ENCODE results near the gene FAM184A.
"Not testable (repeated sequence)": the region's sequence is repeated elsewhere in the genome, so short reads cannot be mapped to it uniquely, and the experiment has no call there.

FAM184A gene

DNA sequence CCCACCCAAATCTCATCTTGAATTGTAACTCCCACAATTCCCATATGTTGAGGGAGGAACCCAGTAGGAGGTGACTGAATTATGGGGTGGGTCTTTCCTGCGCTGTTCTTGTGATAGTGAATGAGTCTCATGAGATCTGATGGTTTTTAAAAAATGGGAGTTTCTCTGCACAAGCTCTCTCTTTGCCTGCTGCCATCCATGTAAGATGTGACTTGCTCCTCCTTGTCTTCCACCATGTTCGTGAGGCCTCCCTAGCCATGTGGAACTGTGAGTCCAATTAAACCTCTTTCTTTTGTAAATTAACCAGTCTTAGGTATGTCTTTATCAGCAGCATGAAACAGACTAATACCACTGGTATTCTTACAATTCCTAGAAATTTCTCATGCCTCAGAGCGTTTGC is 69.2 kb downstream of the FAM184A start:
- not testable (repeated sequence) for DNase-seq

DNA sequence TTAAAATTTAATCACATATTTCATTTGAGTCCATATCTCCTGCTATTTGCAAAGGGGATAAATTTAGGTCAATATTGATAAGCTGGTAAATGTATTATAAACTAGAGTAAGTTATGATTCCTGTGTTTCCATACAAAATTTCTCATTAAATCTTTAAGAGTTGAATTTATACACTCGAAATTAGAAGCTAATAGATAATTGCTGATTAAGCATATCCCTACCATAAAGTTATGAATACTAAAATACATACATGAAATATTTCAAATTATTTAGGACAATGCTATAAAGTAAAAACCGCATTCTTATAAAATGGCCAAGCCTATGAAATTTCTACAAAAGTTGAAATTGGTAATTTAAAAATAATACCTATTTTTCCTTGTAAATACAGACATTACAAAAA is 71.5 kb downstream of the FAM184A start:
- no peak for DNase-seq

DNA sequence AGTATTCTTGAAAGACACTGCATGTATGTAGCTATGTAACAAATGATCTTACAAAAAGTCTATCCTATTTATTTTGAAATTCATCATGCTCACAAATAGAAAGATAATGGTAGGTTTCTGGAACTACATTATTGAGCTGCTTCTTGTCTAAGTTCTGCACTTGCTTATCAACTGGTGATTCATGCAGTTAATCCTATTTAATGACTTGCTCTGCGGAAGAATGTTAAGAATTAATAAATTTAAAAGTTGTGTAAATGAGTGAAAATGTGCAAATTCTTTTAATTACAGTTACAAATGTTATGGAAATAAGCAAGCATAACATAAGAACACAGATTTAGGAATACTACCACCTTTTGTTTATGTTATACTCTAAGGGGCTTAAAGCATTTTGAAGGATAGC is 76.4 kb downstream of the FAM184A start:
- no peak for DNase-seq

DNA sequence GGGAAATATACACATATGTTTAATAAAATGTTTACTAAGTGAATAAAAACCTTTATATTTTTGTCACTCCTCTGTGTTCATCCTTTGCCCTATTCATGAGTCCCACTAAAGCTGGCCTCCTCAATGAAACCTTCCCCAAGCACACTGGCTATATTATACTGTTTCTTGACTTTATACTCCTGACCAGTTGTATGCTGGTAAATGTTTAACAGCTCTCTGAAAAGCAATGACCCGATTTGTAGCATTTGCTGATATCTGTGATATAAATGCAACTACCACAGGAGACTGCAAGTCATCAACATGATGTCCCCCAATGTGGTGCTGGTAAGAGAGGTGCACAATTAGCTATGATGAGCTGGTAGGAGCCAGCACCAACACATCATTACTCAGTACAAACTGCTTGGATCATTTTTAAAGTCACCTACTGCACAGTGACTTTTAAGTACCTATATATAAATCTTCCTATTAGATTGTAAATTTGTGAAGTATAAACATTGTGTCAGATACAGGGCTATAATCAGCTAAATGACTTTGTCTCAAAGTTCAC is 78.9 kb downstream of the FAM184A start:
- no peak for DNase-seq

DNA sequence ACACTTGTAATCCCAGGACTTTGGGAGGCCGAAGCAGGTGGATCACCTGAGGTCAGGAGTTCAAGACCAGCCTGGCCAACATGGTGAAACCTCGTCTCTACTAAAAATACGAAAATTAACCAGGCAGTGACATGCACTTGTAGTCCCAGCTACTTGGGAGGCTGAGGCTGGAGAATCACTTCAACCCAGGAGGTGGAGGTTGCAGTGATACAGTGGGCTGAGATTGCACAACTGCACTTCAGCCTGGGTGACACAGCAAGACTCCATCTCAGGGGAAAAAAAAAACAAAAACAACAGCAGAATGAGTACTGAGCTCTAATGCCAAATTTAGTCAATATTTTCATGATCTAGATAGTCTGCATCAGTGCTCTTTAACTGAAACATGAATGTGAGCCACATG is 81.0 kb downstream of the FAM184A start:
- DNase-seq: not testable (repeated sequence)

DNA sequence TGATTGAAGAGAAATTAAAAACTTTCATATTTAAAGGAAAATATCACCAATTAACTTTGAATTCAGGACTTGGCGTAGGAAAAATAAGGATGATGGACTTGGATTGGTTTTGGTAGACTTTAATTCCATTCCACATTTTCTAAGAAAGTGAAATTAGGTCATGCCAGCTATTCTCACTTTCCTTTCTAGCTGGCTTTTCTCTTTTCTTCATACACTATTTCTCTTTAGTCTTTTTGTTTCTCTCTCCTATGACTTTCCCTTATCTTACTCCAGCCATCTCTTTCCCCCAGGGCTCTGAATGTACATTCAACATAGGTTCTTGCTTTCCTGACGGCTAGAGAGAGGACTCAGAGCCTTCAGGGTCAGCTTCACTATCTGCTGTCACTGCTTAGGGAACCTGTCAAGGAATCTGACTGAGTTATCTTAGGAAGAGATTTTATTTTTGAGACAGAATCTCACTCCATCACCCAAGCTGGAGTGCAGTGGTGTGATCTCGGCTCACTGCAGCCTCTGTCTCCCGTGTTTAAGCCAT is 82.1 kb downstream of the FAM184A start:
- DNase-seq: no peak

DNA sequence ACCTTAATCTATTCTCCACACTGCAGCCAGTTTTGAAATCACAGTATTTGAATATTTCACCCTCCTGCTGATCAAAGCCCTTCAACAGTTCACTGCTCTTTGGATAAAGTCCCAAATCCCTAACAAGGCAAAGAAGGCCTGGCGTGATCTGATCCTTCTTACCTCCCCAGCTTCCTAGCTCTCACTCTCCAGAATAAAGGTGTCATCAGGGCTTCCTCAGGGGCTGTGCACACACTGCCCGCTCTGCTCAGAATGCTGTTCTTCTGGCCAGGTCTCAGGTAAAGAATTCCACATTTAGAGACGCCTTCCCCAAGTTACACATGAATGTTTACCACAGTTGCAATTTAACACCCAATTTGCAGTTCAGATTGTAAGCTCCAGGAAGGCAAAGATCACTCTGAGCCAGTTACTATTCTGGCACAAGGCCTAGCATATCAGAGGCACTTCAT is 84.6 kb downstream of the FAM184A start:
- DNase-seq: no peak

DNA sequence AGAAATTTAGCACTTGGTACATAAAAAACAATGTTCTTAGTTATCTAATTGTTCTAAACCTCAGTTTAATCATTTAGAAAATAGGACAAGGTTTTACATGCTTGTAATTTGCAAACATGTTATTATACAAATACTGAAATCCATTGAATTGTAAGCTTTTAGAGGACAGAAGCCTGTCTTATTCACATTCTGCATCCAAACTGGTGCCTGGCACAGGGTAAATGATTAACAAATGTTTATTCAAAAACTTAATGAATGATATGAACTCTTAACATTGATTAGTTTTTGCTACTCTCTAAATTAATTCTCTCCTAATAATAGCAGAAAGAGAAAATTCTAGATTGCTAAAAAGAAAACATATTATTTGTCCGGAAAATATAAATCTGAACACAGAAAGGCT is 85.1 kb downstream of the FAM184A start:
- no peak for DNase-seq

DNA sequence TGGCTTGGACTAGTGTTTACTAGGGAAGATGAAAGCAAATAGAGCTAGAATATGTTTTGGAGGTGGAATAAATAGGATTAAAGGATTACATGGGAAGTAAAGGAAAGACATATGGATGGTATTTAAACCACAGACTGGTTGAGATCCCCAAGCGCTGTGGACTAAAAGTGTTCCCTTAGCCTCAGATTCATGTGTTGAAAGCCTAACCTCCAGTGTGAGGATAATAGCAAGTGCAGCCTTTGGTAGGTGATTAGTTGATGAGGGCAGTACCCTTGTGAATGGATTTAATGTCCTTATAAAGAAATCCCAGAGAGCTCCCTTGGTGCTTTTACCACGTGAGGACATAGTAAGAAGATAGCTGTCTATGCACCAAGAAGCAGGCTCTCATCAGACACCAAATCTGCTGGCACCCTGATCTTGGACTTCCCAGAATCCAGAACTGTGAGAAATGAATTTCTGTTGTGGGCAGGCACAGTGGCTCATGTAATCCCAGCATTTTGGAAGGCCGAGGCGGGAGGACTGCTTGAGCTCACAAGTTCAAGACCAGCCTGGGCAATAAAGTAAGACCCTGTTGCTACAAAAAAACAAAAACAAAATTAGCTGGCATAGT is 86.2 kb downstream of the FAM184A start:
- no peak for DNase-seq

DNA sequence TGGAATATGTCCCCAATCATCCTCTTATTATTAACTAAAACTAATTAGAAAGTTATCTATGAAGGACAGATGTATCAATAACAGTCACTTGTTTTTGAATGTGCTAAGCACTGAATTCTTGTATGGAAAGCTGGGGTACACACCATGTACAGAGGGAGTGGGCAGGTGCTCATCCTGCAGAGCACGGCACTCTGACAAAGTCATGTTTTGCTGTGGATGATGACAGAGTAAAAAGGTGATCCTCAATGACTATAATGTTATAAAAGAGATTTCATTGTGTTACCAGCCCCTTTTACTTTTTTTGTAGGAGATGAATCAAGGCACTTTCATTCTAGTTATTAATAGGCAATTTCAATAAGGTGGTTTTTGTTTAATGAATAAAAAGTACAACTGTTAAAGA is 92.2 kb downstream of the FAM184A start:
- DNase-seq: no peak

DNA sequence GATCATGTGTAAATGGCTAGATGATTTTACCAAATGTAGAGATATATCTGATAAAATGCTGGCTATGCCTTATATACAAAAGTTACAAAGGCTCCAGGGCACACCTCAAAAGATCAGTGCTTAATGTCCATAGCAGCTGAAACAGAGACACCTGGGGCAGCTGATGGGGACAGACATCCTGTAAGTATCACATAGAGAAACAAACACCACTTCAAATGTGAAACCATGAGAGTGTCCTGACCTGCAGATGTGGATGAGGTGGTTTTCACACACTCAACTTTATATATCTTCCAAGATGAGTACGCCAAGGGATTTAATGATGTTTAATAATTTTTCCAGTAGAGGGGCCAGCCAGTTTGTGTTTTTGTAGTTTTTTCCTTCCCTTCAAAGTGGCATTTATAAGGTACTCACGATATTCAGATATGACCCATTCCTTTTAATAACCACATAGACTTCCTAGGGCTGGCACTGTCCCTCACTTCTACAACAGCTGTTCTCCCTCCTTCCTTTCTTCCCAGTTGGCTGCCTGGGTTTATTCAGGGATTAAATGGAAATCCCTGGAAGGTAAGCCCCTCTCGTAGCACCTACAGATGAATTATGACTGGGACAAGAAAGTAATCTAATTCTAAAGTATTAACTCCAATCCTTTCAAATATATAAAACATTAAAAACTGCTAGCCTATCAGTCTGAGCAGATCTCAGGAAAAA is 93.2 kb downstream of the FAM184A start:
- no peak for DNase-seq

DNA sequence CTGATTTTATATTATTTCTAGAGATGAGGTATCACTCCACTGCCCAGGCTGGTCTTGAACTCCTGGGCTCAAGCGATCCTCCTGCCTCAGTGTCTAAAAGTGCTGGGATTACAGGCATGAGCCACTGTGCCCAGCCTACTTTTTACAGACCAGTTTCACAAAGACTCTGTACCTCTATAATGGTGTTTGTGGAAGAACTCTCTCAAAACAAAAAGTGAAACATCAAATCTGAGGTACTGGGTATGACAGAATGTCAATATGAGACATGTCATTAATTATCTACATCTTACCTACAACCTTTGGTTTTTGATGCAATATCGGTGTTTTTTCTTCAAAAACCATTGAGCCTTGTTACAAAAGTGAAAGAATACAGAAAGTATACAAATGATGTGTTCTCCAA is 94.1 kb downstream of the FAM184A start:
- DNase-seq: no peak

DNA sequence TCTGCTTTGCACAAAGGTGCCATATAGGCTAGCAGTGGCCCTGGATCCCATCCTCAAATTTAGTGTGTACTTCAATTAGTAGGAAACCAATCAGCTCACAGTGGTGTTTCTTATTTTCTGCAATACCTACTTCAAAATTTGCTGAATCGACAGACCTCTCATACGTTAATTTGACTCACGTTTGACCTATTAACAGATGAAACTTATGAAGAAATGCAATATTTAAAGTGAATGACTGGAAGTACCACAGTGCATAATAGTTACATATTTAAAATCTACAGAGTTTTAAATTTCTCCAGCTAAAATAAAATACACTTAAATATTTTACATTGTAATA is 95.9 kb downstream of the FAM184A start:
- DNase-seq: no peak

DNA sequence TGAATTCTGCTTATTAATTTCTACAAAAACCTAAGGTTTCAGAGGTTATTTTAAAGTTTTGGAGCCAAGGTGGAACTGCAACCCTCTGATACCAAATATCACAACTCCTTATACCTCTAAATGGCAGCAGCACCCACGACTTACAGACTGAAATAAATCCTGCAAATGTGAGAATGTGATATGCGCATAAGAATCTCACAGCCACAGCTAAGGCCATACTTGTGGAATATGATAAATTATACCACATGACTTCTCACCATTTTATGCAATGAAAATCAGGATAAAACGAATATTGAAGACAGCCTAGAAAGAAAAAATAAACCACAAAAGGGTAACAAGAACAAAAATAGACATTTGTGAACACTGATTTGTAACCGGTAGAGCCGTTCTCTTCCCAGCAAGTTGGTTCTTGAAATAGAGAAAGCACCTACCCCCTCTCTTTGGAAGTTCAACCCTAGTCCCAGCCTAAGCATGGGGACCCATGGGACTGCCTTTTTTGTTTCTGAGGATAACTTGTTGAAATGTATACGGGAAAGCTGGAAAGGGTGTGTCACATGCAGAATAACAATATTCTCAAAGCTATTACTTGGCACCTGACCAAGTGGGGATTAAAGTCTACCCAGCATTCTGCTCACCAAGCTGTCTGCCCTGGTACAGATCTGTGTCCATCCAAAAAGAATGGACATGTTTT is 96.4 kb downstream of the FAM184A start:
- DNase-seq: no peak

DNA sequence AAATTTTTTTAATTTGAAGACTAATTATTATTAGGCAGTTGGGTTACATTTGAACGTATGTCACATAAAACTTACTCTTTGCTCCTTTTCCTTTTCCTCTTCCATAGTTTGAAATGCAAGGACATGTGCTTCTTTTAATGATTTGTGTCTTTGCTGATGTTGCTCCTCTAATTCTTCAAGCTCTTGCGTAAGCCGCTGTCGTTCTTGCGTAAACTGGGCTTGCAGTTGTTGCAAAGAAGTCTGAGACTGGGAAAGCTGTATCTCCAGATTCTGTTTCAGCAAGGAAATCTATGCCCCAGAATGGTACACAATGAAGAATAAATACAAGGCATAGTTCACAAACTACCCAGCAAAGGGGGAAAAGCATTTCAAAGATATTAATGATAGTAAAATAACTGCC is 98.4 kb downstream of the FAM184A start:
- no peak for DNase-seq

DNA sequence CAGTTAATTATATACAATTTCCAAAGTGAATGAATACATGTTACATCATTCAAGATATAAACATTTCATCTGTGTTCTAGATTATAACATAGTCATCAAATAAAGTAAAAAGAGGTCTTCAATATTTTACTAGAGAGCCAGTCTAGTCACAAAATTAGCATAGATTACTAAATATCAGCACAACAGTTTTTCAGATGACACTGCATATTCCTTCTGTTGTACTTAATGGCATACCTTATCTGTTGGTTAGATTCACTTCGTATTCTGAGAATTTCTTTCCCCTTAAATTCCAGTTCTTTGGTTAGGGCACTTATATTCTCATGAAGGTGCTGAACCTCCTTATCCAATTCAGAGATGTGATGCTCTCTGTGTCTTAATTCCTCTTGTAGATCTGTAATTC is 103.7 kb downstream of the FAM184A start:
- no peak for DNase-seq

DNA sequence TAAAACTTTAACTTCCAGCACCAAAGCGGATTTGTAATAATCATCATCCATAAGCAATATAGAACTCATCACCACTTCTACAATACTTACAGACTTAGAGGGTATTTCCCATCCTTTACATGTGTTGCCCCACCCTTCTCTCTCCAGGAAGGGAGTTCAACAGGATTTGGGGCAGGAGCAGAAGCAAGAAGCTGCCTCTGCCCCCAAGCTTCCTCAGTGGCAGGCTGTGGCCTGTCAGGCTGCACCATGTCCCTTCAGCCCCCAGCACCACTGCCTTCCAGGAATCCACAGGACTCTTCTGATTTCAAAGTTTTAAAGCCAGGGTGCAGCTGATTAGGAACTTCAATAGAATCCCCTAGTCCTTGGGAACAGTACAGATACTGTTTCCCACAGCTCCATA is 106.8 kb downstream of the FAM184A start:
- no peak for DNase-seq

DNA sequence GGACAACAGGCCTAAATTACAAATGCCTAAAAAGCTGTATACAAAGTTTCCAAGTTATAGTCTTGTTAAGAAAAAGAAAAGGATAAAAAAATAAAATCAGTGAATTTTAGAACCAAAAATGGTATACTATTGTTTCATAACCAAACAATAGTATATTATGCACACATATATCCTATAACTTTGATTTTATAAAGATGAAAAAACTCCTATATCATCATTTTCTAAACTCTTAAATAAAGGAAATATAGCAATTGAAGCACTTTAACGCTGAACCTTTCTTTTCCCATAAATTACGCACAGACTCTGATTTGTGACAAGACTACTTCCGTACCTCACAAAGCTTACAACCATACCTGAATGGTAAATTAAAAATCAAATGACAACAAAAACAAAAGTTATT is 107.6 kb downstream of the FAM184A start:
- no peak for DNase-seq

DNA sequence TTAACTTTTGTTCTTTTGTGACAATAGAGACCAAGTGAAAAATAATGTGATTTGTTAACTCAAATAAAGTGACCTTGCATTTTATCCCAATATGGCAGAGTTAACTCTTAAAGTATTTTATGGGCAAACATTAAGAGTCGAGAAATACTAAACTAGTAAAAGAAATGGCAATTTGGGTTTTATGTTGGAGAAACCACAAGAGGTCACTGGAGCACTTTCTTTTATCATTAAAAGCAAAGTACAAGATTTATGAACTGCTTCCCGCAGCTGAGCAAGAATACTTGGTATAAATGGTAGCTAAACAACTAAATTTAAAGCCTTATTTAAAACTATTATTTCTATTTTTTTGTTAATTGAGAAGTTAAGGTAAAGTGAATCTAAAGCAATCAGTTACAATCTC is 110.0 kb downstream of the FAM184A start:
- DNase-seq: no peak

DNA sequence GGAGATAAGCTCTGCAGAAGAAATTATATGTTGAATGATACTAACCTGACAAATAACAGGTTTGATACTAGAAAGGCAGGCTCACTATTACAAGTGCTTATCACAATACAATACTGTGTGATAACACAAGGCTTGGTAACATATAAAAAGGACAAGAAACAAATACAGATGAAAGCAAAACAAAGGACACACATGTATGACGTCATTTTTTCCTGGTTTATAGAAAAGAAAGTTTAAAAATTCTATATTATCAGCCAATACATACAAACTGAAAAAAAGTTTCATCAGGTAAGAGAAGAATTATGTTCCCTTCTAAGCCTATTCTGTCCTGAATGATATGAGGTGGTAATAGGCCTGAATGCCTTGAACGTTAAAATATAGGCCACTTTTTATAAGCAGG is 111.2 kb downstream of the FAM184A start:
- DNase-seq: no peak

DNA sequence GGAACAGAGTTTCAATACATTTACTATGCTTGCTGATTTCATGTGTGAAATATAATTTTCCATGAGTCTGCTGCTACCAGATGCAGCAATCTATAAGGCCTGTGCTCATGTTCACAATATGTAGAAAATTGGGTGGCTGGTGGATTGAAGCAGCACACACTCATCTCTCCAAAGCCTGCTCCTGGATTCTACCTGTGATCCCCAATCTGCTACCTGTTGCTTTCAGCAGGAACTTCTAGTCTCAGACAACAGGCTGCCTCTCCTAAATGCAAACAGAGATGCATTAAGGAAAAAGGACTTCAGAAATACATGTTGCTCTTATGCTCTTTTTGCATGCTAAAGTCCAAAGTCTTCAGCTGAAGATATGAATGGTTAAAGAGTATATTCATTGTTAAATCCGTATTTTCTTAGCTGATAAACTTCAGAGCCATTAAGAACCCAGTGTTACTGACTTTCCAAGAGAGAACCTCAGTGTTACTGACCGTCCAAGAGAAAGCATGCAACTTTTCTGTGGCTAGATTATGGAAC is 112.6 kb downstream of the FAM184A start:
- no peak for DNase-seq

DNA sequence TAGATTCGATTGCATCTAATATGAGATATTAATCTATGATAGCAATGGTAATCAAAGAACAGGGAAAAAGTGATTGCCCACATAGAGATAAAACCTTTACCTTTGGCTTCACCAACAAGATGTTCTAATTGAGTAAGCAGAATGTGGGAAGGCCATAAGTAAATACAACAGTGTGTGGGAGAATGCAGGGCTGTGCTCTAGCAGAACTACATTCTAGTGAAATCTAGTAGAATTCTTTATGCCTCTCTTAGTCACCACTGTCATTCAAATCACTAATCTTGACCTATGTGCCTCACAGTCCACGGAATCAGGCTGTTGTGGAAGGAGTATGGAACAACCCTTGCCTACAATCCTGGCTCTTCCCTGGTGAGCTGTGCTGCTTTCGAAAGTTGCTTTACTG is 113.1 kb downstream of the FAM184A start:
- no peak for DNase-seq

DNA sequence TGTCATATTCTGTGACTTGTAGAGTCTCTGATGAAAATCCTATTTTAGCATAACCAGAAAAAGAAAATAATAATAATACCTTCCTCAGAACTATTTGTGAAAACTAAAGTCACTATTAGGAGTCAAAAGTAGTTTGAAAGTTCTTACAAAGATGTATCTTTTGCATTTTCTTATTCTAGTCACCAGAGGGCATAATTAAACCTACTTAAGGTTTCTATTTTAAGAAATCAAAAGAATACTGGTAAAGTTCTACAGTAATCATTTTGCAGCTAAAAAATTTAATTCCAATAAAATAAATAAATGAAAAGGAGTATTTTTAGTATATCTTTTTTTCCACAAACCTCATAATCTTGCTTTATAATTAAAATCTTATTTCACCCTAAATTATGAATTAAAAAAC is 115.5 kb downstream of the FAM184A start:
- no peak for DNase-seq

DNA sequence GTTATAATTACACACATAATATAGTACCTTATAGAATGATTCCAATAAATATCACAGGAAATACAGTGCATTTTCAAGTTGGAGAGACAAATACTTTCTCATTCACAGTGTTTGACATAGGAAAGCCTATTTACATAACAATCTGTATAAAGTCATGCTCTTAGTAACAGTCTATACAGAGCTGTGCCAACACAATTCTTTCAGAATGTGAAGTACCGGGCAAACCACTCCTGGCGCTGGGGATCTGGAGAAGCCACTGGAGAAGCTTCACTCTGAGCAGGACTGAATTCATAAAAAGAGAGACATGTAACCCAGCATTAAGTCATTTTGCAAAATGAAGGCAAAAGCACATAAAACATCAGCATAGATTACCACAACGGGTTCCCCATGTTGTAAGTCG is 118.6 kb downstream of the FAM184A start:
- DNase-seq: no peak

All from NCI-H1092 (cell line).